Liver (tissue), 9 donors: ENCODE measurements around the gene ERAP2. TPM values are rescaled to one million over a fixed set of nuclear protein-coding genes. Genes with fewer than 3 reads are reported as not detected.

Source experiments
- DNase-seq: peaks from one replicate; pipeline ENCODE4 v3.0.0-alpha.2; 2017; ENCODE audit warnings: low spot score
- H3K27ac ChIP-seq, 2 donors: one replicate each; pipeline ENCODE4 v1.7.0; 2013; ENCODE audit warnings: inconsistent platforms in 2 of 2, low read length in 2 of 2, control low read depth in 1 of 2, low read depth in 1 of 2, mild to moderate bottlenecking in 1 of 2
- H3K27me3 ChIP-seq, 4 donors: one replicate each; pipeline versions ENCODE4 v1.6.1 to v1.7.0; 2013; ENCODE audit warnings: low read length in 3 of 4, inconsistent platforms in 1 of 4, mild to moderate bottlenecking in 1 of 4, moderate library complexity in 1 of 4; ENCODE audit not compliant: control insufficient read depth in 4 of 4, insufficient read depth in 4 of 4
- H3K36me3 ChIP-seq, 4 donors: one replicate each; pipeline versions ENCODE4 v1.6.1 to v1.7.0; 2013; ENCODE audit warnings: low read length in 3 of 4, mild to moderate bottlenecking in 3 of 4, low read depth in 1 of 4, moderate library complexity in 1 of 4; ENCODE audit not compliant: control insufficient read depth in 4 of 4, insufficient read depth in 3 of 4
- H3K4me1 ChIP-seq, 4 donors: one replicate each; pipeline versions ENCODE4 v1.6.1 to v1.7.0; 2013; ENCODE audit warnings: low read length in 3 of 4, mild to moderate bottlenecking in 3 of 4, moderate library complexity in 1 of 4; ENCODE audit not compliant: control insufficient read depth in 4 of 4, insufficient read depth in 4 of 4
- H3K4me3 ChIP-seq, 3 donors: one replicate each; pipeline versions ENCODE4 v1.6.1 to v1.7.0; 2013; ENCODE audit warnings: low read length in 3 of 3, control low read depth in 1 of 3, low read depth in 1 of 3, mild to moderate bottlenecking in 1 of 3
- H3K9ac ChIP-seq, 2 donors: one replicate each; pipeline ENCODE4 v1.7.0; 2013; ENCODE audit warnings: low read length in 2 of 2, mild to moderate bottlenecking in 2 of 2, moderate library complexity in 2 of 2, control low read depth in 1 of 2, low read depth in 1 of 2
- H3K9me3 ChIP-seq, 4 donors: one replicate each; pipeline versions ENCODE4 v1.6.1 to v1.7.0; 2013; ENCODE audit warnings: low read length in 3 of 4; ENCODE audit not compliant: control insufficient read depth in 4 of 4
- EGR1 ChIP-seq, 2 donors: IDR thresholded peaks; 2 replicates each; pipeline ENCODE4 v1.6.1; 2016 to 2018; ENCODE audit warnings: antibody characterized with exemption in 2 of 2, low read depth in 2 of 2
- FOXA1 ChIP-seq: IDR thresholded peaks from 2 replicates; pipeline ENCODE4 v1.6.1; 2016; ENCODE audit warnings: antibody characterized with exemption
- FOXA2 ChIP-seq: IDR thresholded peaks from 2 replicates; pipeline ENCODE4 v1.6.1; 2016; ENCODE audit warnings: antibody characterized with exemption
- GABPA ChIP-seq, 2 donors: IDR thresholded peaks in 1 of 2; conservative IDR thresholded peaks in 1 of 2; 2 replicates each; pipeline ENCODE4 v1.6.1; 2016; ENCODE audit warnings: antibody characterized with exemption in 2 of 2, mild to moderate bottlenecking in 1 of 2, moderate library complexity in 1 of 2
- HNF4G ChIP-seq: IDR thresholded peaks from 2 replicates; pipeline ENCODE4 v1.6.1; 2016; ENCODE audit warnings: antibody characterized with exemption
- MAX ChIP-seq: IDR thresholded peaks from 2 replicates; pipeline ENCODE4 v1.6.1; 2016; ENCODE audit warnings: antibody characterized with exemption
- NR2F2 ChIP-seq: IDR thresholded peaks from 2 replicates; pipeline ENCODE4 v1.6.1; 2016; ENCODE audit warnings: antibody characterized with exemption
- RAD21 ChIP-seq, 2 donors: IDR thresholded peaks; 2 replicates each; pipeline ENCODE4 v1.6.1; 2016; ENCODE audit warnings: antibody characterized with exemption in 2 of 2, mild to moderate bottlenecking in 2 of 2
- RXRA ChIP-seq, 2 donors: IDR thresholded peaks; 2 replicates each; pipeline ENCODE4 v1.6.1; 2017 to 2018; ENCODE audit warnings: antibody characterized with exemption in 2 of 2, mild to moderate bottlenecking in 1 of 2
- SP1 ChIP-seq: IDR thresholded peaks from 2 replicates; pipeline ENCODE4 v1.6.1; 2018; ENCODE audit warnings: antibody characterized with exemption, mild to moderate bottlenecking
- TAF1 ChIP-seq: conservative IDR thresholded peaks from 2 replicates; pipeline ENCODE4 v1.6.1; 2016; ENCODE audit warnings: antibody characterized with exemption, mild to moderate bottlenecking
- YY1 ChIP-seq: IDR thresholded peaks from 2 replicates; pipeline ENCODE4 v1.6.1; 2016; ENCODE audit warnings: antibody characterized with exemption, mild to moderate bottlenecking
- WGBS: extraction: QIAGEN DNeasy Blood & Tissue Kit; methylation state at CpG from one replicate; pipeline ENCODE4 v1.1.7; 2013; 5-methylcytosine and 5-hydroxymethylcytosine counted together
- polyA plus RNA-seq, 2 donors: library from polyadenylated mRNA; stranded (reverse) in 1 of 2; unstranded in 1 of 2; fragments of 200-250 nt in 1 of 2; fragments of >200 nt in 1 of 2; fragmentation: Nextera tagmentation in 1 of 2; extraction: Ambion mirVana in 1 of 2; gene quantifications; one replicate each; pipeline versions ENCODE4 v1.2.1 to v1.2.3, GENCODE V29; 2013 to 2015
- total RNA-seq, 2 donors: library from RNA; depleted of rRNA; stranded (reverse); fragments of >200 nt; gene quantifications; one replicate each; pipeline ENCODE4 v1.2.3, GENCODE V29; 2014
- TF ChIP-seq, protein P1 (sequence below): IDR thresholded peaks from 2 replicates; pipeline ENCODE4 v1.6.1; 2016; ENCODE audit warnings: antibody characterized with exemption
- TF ChIP-seq, protein P2 (sequence below): fragments of 150-350 bp; IDR thresholded peaks from 2 replicates; pipeline ENCODE4 v1.5.1; 2017; ENCODE audit warnings: improper control_type of control experiment, low read depth, low read length; ENCODE audit not compliant: missing input control
- TF ChIP-seq, protein P3 (sequence below): IDR thresholded peaks from 2 replicates; pipeline ENCODE4 v1.6.1; 2016; ENCODE audit warnings: antibody characterized with exemption
- TF ChIP-seq, protein P4 (sequence below): IDR thresholded peaks from 2 replicates; pipeline ENCODE4 v1.6.1; 2016; ENCODE audit warnings: antibody characterized with exemption, mild to moderate bottlenecking
- donor health status: healthy.
- donor health status: healthy.
- donor health status: healthy.
- donor health status: healthy.
- donor health status: healthy.

ERAP2 gene
- total and polyA plus RNA-seq, 4 donors: 1.8 to 15.5 (median 10.7) TPM

- no peak for DNase-seq
- H3K27ac ChIP-seq: no peak overlapping the region
- H3K36me3 ChIP-seq: no peaks in the 10 kb centered on the region
- H3K9ac ChIP-seq: no peak overlapping the region
- 93% methylated on average over 2 of the region's 2 CpGs for WGBS
- H3K9me3 ChIP-seq: no peaks in the 10 kb centered on the region
- H3K27me3 ChIP-seq: no peaks in the 10 kb centered on the region
- peaks cover 1 to 12% (median 9%) of the 10 kb centered on the region in 4 donors for H3K4me1 ChIP-seq
- no peak overlapping the region for H3K4me3 ChIP-seq
- TF ChIP-seq, protein P1, sequence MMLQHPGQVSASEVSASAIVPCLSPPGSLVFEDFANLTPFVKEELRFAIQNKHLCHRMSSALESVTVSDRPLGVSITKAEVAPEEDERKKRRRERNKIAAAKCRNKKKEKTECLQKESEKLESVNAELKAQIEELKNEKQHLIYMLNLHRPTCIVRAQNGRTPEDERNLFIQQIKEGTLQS: no peak
- TF ChIP-seq HNF4G (no peak), SP1 (no peak), TAF1 (no peak), RXRA (IDR thresholded peaks at IDR 0.05) (no peak), MAX (no peak), FOXA1 (no peak), RAD21 (IDR thresholded peaks at IDR 0.05) (no peak), NR2F2 (no peak), GABPA (IDR thresholded peaks at IDR 0.05 in 1 of 2, conservative IDR thresholded peaks at IDR 0.05 in 1 of 2) (no peak), EGR1 (IDR thresholded peaks at IDR 0.05; ENCODE audit: low read depth in 2 of 2) (no peak), FOXA2 (no peak), YY1 (no peak)
- TF ChIP-seq, protein P2, sequence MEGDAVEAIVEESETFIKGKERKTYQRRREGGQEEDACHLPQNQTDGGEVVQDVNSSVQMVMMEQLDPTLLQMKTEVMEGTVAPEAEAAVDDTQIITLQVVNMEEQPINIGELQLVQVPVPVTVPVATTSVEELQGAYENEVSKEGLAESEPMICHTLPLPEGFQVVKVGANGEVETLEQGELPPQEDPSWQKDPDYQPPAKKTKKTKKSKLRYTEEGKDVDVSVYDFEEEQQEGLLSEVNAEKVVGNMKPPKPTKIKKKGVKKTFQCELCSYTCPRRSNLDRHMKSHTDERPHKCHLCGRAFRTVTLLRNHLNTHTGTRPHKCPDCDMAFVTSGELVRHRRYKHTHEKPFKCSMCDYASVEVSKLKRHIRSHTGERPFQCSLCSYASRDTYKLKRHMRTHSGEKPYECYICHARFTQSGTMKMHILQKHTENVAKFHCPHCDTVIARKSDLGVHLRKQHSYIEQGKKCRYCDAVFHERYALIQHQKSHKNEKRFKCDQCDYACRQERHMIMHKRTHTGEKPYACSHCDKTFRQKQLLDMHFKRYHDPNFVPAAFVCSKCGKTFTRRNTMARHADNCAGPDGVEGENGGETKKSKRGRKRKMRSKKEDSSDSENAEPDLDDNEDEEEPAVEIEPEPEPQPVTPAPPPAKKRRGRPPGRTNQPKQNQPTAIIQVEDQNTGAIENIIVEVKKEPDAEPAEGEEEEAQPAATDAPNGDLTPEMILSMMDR: no peak
- TF ChIP-seq, protein P3, sequence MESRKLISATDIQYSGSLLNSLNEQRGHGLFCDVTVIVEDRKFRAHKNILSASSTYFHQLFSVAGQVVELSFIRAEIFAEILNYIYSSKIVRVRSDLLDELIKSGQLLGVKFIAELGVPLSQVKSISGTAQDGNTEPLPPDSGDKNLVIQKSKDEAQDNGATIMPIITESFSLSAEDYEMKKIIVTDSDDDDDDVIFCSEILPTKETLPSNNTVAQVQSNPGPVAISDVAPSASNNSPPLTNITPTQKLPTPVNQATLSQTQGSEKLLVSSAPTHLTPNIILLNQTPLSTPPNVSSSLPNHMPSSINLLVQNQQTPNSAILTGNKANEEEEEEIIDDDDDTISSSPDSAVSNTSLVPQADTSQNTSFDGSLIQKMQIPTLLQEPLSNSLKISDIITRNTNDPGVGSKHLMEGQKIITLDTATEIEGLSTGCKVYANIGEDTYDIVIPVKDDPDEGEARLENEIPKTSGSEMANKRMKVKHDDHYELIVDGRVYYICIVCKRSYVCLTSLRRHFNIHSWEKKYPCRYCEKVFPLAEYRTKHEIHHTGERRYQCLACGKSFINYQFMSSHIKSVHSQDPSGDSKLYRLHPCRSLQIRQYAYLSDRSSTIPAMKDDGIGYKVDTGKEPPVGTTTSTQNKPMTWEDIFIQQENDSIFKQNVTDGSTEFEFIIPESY: no peak
- TF ChIP-seq, protein P4, sequence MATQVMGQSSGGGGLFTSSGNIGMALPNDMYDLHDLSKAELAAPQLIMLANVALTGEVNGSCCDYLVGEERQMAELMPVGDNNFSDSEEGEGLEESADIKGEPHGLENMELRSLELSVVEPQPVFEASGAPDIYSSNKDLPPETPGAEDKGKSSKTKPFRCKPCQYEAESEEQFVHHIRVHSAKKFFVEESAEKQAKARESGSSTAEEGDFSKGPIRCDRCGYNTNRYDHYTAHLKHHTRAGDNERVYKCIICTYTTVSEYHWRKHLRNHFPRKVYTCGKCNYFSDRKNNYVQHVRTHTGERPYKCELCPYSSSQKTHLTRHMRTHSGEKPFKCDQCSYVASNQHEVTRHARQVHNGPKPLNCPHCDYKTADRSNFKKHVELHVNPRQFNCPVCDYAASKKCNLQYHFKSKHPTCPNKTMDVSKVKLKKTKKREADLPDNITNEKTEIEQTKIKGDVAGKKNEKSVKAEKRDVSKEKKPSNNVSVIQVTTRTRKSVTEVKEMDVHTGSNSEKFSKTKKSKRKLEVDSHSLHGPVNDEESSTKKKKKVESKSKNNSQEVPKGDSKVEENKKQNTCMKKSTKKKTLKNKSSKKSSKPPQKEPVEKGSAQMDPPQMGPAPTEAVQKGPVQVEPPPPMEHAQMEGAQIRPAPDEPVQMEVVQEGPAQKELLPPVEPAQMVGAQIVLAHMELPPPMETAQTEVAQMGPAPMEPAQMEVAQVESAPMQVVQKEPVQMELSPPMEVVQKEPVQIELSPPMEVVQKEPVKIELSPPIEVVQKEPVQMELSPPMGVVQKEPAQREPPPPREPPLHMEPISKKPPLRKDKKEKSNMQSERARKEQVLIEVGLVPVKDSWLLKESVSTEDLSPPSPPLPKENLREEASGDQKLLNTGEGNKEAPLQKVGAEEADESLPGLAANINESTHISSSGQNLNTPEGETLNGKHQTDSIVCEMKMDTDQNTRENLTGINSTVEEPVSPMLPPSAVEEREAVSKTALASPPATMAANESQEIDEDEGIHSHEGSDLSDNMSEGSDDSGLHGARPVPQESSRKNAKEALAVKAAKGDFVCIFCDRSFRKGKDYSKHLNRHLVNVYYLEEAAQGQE: no peak
These were observed 16.9 kb upstream of the ERAP2 start for GRCh38 chr5:96859375-96859774.

- Histone ChIP-seq H3K9me3 (no peaks in the 10 kb centered on the region), H3K27me3 (no peaks in the 10 kb centered on the region), H3K4me1 (peaks cover 2 to 13% (median 9%) of the 10 kb centered on the region in 4 donors), H3K27ac (no peak overlapping the region), H3K36me3 (no peaks in the 10 kb centered on the region), H3K4me3 (no peak overlapping the region), H3K9ac (no peak overlapping the region)
- DNase-seq: no peak
- no peak for TF ChIP-seq EGR1 (IDR thresholded peaks at IDR 0.05; ENCODE audit: low read depth in 2 of 2)
- TF ChIP-seq GABPA (IDR thresholded peaks at IDR 0.05 in 1 of 2, conservative IDR thresholded peaks at IDR 0.05 in 1 of 2): no peak
- TF ChIP-seq, protein P1: no peak
- TF ChIP-seq, protein P2: no peak
- no peak for TF ChIP-seq FOXA1
- TF ChIP-seq RAD21 (IDR thresholded peaks at IDR 0.05): no peak
- TF ChIP-seq MAX: no peak
- no peak for TF ChIP-seq HNF4G
- TF ChIP-seq, protein P4: no peak
- no peak for TF ChIP-seq YY1
- TF ChIP-seq TAF1: no peak
- WGBS: 91% methylated on average over 2 of the region's 2 CpGs
These were observed 15.2 kb upstream of the ERAP2 start for GRCh38 chr5:96861076-96861475.
